Brain microvascular endothelial cell (primary cell): ENCODE data around the gene ARFRP1.

ENCODE experiments used
- DNase-seq: peaks from one replicate; pipeline ENCODE4 v3.0.0-alpha.2; 2020
- H3K27ac ChIP-seq: fragments of 250-450 bp; sonication (Bioruptor Pico); 2 replicates; pipeline ENCODE4 v1.5.1; 2020; ENCODE audit warnings: mild to moderate bottlenecking, moderate library complexity
- H3K27me3 ChIP-seq: fragments of 250-450 bp; sonication (Bioruptor Pico); replicated peaks from 2 replicates; pipeline ENCODE4 v1.5.1; 2020; ENCODE audit warnings: mild to moderate bottlenecking
- H3K36me3 ChIP-seq: fragments of 250-450 bp; sonication (Bioruptor Pico); replicated peaks from 2 replicates; pipeline ENCODE4 v1.5.1; 2020; ENCODE audit warnings: mild to moderate bottlenecking
- H3K4me3 ChIP-seq: 2 replicates; pipeline ENCODE4 v1.5.1; 2011; ENCODE audit warnings: low read depth, mild to moderate bottlenecking, control low read depth, low read length, moderate library complexity
- CTCF ChIP-seq: IDR thresholded peaks from 2 replicates; pipeline ENCODE4 v1.5.1; 2011; ENCODE audit warnings: low read depth, mild to moderate bottlenecking, moderate library complexity, low read length, control low read depth, inconsistent platforms; ENCODE audit errors: missing control alignments
- in situ Hi-C: cut with HindIII; loops from 2 replicates; pipeline ENCODE4 v1.10.0; 2017; ENCODE audit warnings: low sequenced_read_pairs, low pct_ligation_motif_present

The ARFRP1 gene

GRCh38 chr20:63665708-63666107, 42.1 kb downstream of the ARFRP1 start:
- no peak for TF ChIP-seq CTCF
- Histone ChIP-seq H3K4me3 (no peak overlapping the region), H3K27me3 (no peaks in the 10 kb centered on the region), H3K36me3 (peaks cover 30% of the 10 kb centered on the region), H3K27ac (no peak overlapping the region)
- in situ Hi-C loops, result no loop called here
- no peak for DNase-seq

- no peak overlapping the region for H3K27ac ChIP-seq
- H3K36me3 ChIP-seq, result peaks cover 30% of the 10 kb centered on the region
- no peaks in the 10 kb centered on the region for H3K27me3 ChIP-seq
- no peak overlapping the region for H3K4me3 ChIP-seq
- no peak for TF ChIP-seq CTCF
- in situ Hi-C loops, result no loop called here
- no peak for DNase-seq
Observed at GRCh38 chr20:63664861-63665594, 42.7 kb downstream of the ARFRP1 start.

- in situ Hi-C loops, result no loop called here
Observed at GRCh38 chr20:63664143-63664851, 43.5 kb downstream of the ARFRP1 start.

GRCh38 chr20:63663332-63664066, 44.3 kb downstream of the ARFRP1 start:
- no peak for TF ChIP-seq CTCF
- H3K36me3 ChIP-seq, result peaks cover 26% of the 10 kb centered on the region

More at GRCh38 chr20:63664143-63664851, 43.5 kb downstream of the ARFRP1 start:
- no peak for TF ChIP-seq CTCF
- Histone ChIP-seq H3K27ac (no peak overlapping the region), H3K27me3 (no peaks in the 10 kb centered on the region), H3K4me3 (no peak overlapping the region), H3K36me3 (peaks cover 30% of the 10 kb centered on the region)
- no peak for DNase-seq

GRCh38 chr20:63662813-63663189, 45.0 kb downstream of the ARFRP1 start:
- Histone ChIP-seq H3K4me3 (no peak overlapping the region), H3K27me3 (no peaks in the 10 kb centered on the region), H3K27ac (no peak overlapping the region), H3K36me3 (peaks cover 22% of the 10 kb centered on the region)
- in situ Hi-C loops, result no loop called here
- no peak for DNase-seq
- no peak for TF ChIP-seq CTCF

More at GRCh38 chr20:63663332-63664066, 44.3 kb downstream of the ARFRP1 start:
- Histone ChIP-seq H3K4me3 (no peak overlapping the region), H3K27me3 (no peaks in the 10 kb centered on the region), H3K27ac (no peak overlapping the region)
- DNase-seq, result no peak
- in situ Hi-C loops, result no loop called here
